GM20000 (cell line): ENCODE results near the gene PGAP1.

Source experiments
- DNase-seq: peaks from one replicate; pipeline ENCODE4 v3.0.0; 2012; ENCODE audit warnings: low spot score
- TF ChIP-seq, protein P1 (sequence below): IDR thresholded peaks from 2 replicates; pipeline ENCODE4 v1.5.1; 2012; ENCODE audit warnings: mild to moderate bottlenecking, control low read depth; ENCODE audit errors: extremely low read depth, missing control alignments

PGAP1 gene

DNA sequence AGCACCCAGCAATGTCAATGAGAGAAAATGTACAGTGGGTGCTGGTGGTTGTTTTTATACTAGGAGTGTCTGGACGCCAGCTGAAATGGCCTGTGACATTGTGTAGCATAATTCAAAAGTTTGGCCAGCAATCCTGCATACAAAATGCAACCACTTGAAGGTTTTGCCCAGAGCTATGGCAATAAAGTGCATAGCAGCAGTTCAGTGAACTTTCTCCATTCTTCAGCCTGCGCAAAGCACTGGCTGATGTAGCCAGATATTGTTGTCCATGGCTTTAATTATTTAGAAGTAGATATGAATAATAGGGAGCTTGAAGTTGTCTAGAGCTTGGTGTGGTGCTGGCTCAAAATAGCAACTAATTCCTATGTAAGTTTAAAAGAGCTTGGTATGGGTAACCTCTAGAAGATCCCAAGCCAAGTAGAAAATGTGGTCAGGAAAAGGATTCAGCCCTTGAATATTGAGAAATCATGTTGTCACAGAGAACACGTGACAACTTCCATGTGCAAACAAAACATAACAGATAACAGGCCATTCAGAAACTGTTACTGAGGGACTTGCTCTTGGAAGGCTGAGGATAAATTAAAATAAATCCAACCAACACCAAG, 33.3 kb upstream of the PGAP1 start:
- TF ChIP-seq, protein P1, sequence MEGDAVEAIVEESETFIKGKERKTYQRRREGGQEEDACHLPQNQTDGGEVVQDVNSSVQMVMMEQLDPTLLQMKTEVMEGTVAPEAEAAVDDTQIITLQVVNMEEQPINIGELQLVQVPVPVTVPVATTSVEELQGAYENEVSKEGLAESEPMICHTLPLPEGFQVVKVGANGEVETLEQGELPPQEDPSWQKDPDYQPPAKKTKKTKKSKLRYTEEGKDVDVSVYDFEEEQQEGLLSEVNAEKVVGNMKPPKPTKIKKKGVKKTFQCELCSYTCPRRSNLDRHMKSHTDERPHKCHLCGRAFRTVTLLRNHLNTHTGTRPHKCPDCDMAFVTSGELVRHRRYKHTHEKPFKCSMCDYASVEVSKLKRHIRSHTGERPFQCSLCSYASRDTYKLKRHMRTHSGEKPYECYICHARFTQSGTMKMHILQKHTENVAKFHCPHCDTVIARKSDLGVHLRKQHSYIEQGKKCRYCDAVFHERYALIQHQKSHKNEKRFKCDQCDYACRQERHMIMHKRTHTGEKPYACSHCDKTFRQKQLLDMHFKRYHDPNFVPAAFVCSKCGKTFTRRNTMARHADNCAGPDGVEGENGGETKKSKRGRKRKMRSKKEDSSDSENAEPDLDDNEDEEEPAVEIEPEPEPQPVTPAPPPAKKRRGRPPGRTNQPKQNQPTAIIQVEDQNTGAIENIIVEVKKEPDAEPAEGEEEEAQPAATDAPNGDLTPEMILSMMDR = no peak
- DNase-seq = no peak

DNA sequence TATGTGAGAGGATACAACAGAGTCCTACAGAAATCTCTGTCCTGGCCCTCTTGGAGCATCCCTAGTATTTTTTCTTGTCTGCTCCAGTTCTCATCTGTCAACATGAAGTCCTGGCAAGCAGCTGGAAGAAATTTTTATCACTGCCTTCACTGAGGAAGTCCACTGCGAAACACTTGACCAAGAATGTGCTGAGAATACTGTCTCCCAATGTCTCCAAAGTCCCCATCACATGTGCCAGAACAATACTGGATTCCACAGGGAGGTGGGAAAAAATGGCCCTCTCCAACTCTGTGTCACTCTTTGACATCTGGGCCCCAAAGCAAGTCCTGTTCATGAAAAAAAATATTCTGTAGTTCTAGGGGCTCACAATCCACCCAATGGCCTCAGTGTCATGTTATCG, 32.8 kb upstream of the PGAP1 start:
- TF ChIP-seq, protein P1 = no peak
- no peak for DNase-seq

DNA sequence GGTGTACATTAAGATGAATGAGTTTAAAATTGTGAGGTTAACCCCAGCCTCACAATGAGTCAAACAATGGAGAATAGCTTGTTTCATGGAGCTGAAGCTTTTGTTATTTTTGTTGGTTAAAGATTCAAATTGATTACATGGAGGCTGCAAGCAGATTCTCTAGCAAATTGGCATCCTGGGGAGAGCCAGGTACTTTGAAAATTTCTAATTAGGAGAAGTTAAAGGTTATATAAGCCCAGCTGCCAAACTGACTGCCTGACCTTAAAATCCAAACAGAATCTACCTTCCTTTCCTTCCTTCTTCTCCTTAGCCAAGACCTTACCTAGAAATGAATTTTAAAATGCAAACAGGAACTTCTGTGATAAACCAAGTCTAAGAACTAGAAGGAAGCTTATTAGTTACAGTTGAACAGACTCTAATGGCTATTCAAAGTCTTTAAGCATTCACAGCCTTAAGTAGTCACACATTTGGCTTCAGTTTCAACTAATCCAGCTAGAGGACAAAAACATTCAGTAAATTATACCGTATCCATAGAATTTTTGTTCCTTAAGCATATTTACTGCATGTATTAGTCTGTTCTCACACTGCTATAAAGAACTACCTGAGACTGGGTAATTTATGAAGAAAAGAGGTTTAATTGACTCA, 31.5 kb upstream of the PGAP1 start:
- no peak for DNase-seq
- TF ChIP-seq, protein P1 = no peak

DNA sequence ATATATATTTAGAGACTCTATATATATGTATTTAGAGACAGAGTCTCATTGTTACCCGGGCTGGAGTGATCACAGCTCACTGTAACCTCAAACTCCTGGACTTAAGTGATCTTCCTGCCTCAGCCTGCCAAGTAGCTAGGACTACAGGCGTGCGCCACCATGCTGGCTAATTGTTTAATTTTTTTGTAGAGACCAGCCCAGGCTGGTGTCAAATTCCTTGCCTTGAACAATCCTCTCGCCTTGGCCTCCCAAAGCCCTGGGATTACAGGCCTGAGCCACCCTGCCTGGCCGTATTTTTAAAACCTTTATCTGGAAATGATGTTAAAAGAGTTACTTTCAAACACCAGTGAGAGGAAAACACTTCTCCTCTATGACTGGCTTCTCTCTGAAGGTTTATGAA, 30.9 kb upstream of the PGAP1 start:
- DNase-seq = no peak
- TF ChIP-seq, protein P1 = no peak

DNA sequence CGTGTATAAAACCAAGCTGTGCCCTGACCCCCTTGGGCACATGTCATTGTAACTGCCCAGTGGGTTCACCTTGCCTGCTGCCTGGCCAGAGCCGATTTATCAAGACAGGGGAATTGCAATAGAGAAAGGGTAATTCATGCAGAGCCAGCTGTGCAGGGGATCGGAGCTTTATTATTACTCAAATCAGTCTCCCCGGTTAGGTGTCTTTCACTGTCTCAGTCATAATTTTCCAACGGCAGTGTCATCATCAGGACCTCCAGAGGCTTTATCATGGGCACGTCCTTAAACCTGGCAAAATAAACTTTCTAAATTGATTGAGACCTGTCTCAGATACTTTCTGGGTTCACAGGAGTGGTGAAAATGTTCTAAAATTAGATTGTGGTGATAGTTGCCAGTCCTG, 29.6 kb upstream of the PGAP1 start:
- TF ChIP-seq, protein P1 = no peak
- no peak for DNase-seq

DNA sequence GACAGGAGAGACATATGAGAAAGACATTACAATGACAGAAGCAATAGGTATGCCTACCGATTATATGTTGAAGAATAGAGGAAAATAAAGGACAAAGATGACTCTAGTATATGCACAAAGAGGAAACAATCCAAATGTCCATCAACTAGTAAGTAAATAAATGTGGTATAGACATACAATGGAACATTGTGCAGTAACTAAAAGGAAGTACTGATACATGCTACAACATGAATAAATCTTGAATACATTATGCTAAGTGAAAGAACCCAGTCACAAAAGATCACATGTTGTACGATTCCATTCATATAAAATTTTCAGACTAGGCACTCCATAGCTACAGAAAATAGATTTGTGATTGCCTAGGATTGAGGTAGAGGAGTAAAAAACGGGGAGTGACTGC, 28.5 kb upstream of the PGAP1 start:
- TF ChIP-seq, protein P1 = no peak

DNA sequence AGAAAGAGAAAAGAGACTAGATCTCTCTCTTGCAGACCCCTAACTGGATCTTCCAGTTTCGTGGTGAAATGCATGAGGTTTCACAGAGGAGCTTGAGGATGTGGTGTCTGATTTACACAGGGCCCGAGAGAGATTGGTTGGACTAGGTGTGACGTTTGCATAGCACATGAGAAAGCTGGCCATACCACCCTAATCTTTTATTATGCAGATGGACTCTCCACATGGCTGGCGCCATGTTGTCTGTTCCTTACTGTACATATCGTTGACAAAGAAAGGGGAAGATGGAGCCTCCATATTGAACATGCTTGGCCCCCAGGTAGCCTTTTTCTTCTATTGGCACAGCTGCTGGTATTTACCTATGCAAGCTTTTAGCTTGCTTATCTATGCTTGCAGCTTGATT, 27.5 kb upstream of the PGAP1 start:
- TF ChIP-seq, protein P1 = no peak
- no peak for DNase-seq

More for the DNA sequence above, 28.5 kb upstream of the PGAP1 start:
- DNase-seq = no peak
